ENCODE measurements around the gene NFKBIL1. TPM values are rescaled to one million over a fixed set of nuclear protein-coding genes. Genes with fewer than 3 reads are reported as not detected.
"Not testable (repeated sequence)": the region's sequence is repeated elsewhere in the genome, so short reads cannot be mapped to it uniquely, and the experiment has no call there.

The NFKBIL1 gene
- total RNA-seq, result 9.2 TPM
- long read RNA-seq, transcript NFKBIL1-201 (4 exons, 1,401 nt), result minor isoform, 5 of 18 reads
- long read RNA-seq, transcript NFKBIL1-203 (4 exons, 1,478 nt), result major isoform, 13 of 18 reads
- long read RNA-seq, partial matches to known transcripts, result 0 of 18 reads
- long read RNA-seq, other reads (novel, unspliced or antisense), result 0 of 18 reads

- intact Hi-C loops (cut with DNase I), result loop anchor here (2.0 to 5.0 kb wide), 3 partner anchors 35 to 70 kb away; partner anchors contain the start of genes AIF1 and LTB
- ATAC-seq (ENCODE audit: poor library complexity) (peak; percentile 98), DNase-seq (peak; percentile 97)
These were observed at the start of gene NFKBIL1 for GRCh38 chr6:31546958-31547726. NFKBIL1 (plus strand) TSS chr6:31547608; CDS start chr6:31547695, 87 bp downstream.

GRCh38 chr6:31498748-31499147, 48.7 kb upstream of the NFKBIL1 start:
- ATAC-seq (ENCODE audit: poor library complexity) (no peak), DNase-seq (no peak)
- intact Hi-C loops (cut with DNase I), result no loop called here

GRCh38 chr6:31499648-31500047, 47.8 kb upstream of the NFKBIL1 start:
- ATAC-seq (ENCODE audit: poor library complexity); intact Hi-C loops (cut with DNase I); DNase-seq: not testable (repeated sequence)

GRCh38 chr6:31502586-31502985, 44.8 kb upstream of the NFKBIL1 start:
- intact Hi-C loops (cut with DNase I), result no loop called here
- DNase-seq (no peak), ATAC-seq (ENCODE audit: poor library complexity) (no peak)

GRCh38 chr6:31509036-31509435, 38.4 kb upstream of the NFKBIL1 start:
- DNase-seq; ATAC-seq (ENCODE audit: poor library complexity); intact Hi-C loops (cut with DNase I): not testable (repeated sequence)

GRCh38 chr6:31510007-31510406, 37.4 kb upstream of the NFKBIL1 start:
- DNase-seq (no peak), ATAC-seq (ENCODE audit: poor library complexity) (no peak)
- intact Hi-C loops (cut with DNase I), result no loop called here

- ATAC-seq (ENCODE audit: poor library complexity), result no peak
- intact Hi-C loops (cut with DNase I), result no loop called here
- no peak for DNase-seq
These were observed 33.8 kb upstream of the NFKBIL1 start for GRCh38 chr6:31513456-31514165.

GRCh38 chr6:31521835-31522234, 25.6 kb upstream of the NFKBIL1 start:
- intact Hi-C loops (cut with DNase I), result no loop called here
- no peak for DNase-seq
- no peak for ATAC-seq (ENCODE audit: poor library complexity)

- DNase-seq (no peak), ATAC-seq (ENCODE audit: poor library complexity) (no peak)
- intact Hi-C loops (cut with DNase I), result no loop called here
These were observed 21.9 kb upstream of the NFKBIL1 start for GRCh38 chr6:31525553-31525931.

GRCh38 chr6:31525932-31526591, 21.3 kb upstream of the NFKBIL1 start:
- ATAC-seq (ENCODE audit: poor library complexity) (no peak), DNase-seq (no peak)
- intact Hi-C loops (cut with DNase I), result no loop called here

GRCh38 chr6:31528307-31528777, 19.1 kb upstream of the NFKBIL1 start:
- intact Hi-C loops (cut with DNase I), result no loop called here
- DNase-seq (no peak), ATAC-seq (ENCODE audit: poor library complexity) (no peak)

- peak; percentile 9 for ATAC-seq (ENCODE audit: poor library complexity)
- no peak for DNase-seq
- intact Hi-C loops (cut with DNase I), result no loop called here
These were observed 18.5 kb upstream of the NFKBIL1 start, which contains the start of gene MCCD1 for GRCh38 chr6:31528821-31529328. MCCD1 (plus strand) TSS chr6:31528962; CDS start chr6:31529015, 53 bp downstream.

GRCh38 chr6:31529329-31530150, 17.9 kb upstream of the NFKBIL1 start:
- intact Hi-C loops (cut with DNase I), result no loop called here
- no peak for ATAC-seq (ENCODE audit: poor library complexity)
- DNase-seq, result no peak

- DNase-seq, result no peak
- intact Hi-C loops (cut with DNase I), result no loop called here
- no peak for ATAC-seq (ENCODE audit: poor library complexity)
These were observed 16.7 kb upstream of the NFKBIL1 start for GRCh38 chr6:31530659-31531058.

GRCh38 chr6:31531162-31531561, 16.2 kb upstream of the NFKBIL1 start:
- ATAC-seq (ENCODE audit: poor library complexity) (no peak), DNase-seq (no peak)
- intact Hi-C loops (cut with DNase I), result no loop called here

GRCh38 chr6:31531771-31532643, 15.4 kb upstream of the NFKBIL1 start:
- intact Hi-C loops (cut with DNase I), result no loop called here
- no peak for DNase-seq
- no peak for ATAC-seq (ENCODE audit: poor library complexity)

Data from Right ventricle myocardium superior (tissue), 1 donor.